Measurements from ENCODE around the gene TNFAIP6.
A peak's percentile ranks its signal among the peaks of the same experiment; 100 is the strongest.
"Not testable (repeated sequence)": the region's sequence is repeated elsewhere in the genome, so short reads cannot be mapped to it uniquely, and the experiment has no call there.

Gene TNFAIP6

DNA sequence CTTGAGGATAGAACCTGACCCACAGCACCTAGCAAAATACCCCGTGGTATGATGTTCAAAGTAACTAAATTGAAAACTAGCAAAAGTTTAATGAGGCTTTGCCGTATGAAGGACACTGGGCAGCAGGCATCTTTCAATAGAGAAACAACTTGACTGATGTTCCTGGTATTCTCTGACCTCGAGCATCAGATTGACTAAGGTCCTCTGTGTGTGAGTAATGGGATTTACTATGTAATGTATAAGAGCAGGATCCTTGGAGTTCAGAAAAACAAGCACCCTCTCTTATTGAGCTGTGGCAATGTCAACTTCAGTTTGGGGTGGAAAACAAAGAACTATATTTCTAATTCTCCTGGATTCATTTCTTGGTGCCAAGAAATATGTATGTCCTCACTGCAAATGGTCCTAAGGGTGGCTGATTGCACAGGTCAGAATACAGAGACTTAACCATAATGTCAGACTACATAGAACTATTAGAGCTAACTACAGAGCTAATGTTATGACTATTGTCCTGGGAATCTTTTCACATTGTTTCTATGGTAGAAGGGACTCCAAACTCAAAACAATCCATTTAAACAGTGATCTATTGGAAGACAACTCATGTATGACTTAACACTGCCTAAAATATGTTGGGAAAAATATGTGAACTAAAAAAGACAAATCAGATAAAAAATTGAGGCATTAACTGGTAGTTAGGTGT, 4.4 kb downstream of the TNFAIP6 start:
- no peak for DNase-seq

DNA sequence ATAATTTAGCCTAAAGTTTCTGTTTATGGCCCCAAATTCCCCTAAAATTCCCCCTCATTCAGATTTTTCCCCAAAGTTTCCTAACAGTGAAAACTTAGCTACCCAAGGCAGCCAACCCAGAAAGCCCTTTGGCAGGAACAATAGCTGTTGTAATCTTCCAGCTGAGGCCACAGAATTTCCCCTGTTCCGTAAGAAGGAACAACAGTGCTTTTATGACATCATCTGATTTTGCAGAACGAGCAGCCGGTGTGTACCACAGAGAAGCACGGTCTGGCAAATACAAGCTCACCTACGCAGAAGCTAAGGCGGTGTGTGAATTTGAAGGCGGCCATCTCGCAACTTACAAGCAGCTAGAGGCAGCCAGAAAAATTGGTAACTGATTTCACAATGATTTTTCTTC, 6.3 kb downstream of the TNFAIP6 start:
- peak; percentile 31 for DNase-seq

DNA sequence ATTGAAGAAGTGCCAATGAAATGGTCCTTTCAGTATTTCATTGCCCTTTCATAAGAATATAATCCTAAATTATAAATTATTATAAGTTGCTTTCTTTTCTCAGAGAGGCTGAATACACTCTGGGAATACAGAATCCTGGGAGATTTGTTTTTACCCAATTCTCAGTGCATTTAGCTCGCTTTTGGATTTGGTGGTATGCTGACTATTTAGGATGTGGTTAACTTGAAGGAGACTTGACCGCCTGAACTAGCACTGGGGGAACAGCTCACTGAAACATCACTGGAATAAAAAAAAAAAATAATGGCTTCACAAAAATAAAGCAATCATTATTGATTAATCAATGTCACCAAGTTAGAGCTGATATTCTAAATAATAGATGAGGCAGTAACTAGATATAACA, 10.2 kb downstream of the TNFAIP6 start:
- DNase-seq = no peak

DNA sequence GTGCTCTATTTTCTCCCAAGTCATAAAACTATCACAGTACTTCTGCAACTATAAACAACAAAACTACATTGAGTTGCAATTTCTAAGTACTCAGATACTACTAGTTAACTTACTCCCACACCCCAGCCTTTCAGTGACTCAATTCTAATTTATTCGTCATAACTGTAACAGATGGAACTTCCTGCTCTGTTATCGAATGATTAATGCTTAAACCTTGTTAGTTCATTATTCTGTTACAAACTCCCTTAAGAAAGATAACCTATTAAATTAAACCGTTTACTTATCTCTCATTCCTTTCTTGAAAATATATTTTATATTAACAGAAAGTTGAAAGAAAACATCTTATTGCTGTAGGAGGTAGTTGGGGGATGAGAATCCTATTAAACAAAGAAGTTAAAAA, 17.0 kb downstream of the TNFAIP6 start:
- no peak for DNase-seq

DNA sequence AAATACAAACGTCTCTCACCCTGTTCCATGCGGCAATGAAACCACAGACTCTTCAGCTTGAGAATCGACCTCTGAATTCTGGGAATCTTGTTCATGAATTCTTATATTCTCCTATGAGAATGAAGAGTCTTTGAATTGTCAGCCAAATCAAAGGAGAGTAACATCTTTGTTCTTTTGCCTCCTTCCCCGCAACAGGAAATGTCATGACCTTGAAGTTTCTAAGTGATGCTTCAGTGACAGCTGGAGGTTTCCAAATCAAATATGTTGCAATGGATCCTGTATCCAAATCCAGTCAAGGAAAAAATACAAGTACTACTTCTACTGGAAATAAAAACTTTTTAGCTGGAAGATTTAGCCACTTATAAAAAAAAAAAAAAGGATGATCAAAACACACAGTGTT, 21.8 kb downstream of the TNFAIP6 start:
- DNase-seq = no peak

DNA sequence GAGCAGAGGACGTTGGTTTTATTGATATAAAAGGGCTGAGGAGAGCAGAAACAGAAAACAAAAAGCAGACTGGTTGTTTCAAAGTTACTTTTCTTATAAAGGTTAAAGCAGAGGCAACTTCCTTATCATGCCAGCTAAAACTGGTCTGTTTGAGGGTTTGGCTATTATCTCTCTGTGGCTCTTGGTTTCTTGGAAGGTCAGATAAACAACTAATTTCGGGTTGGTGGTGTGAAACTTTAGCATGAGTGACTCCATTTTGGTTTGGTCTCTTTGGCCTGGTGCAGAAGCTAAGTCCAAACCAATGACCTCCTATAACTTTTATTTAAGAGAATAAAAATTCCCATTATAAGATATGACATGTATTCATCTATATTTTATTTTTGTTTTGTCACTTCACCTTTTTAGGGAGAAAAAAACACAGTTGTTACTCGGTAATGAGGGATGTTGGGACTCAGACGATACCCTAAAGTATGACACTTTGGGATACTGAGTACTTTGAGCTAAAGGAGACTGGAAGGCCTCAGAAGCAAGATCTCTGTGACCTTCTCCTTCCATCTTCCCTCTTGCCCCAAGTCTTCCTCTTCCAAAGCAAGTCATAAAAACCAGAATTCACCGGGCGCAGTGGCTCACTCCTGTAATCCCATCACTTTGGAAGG, 23.3 kb downstream of the TNFAIP6 start:
- no peak for DNase-seq

DNA sequence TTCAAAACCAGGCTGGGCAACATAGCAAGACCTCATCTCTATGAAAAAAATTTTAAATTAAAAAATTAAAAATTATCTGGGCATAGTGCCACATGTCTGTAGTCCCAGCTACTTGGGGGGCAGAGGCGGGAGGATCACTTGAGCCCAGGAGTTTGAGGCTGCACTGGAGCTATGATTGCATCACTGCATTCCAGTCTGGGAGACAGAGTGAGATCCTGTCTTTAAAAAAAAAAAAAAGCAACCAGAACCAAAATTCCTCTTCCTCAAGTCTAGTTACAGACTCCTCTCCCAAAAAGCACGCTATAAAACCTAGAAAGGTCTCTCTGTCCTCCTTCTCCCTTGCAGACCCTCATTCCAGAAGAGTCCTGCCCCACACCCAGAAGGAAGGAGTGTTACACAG, 23.9 kb downstream of the TNFAIP6 start:
- DNase-seq = no peak

DNA sequence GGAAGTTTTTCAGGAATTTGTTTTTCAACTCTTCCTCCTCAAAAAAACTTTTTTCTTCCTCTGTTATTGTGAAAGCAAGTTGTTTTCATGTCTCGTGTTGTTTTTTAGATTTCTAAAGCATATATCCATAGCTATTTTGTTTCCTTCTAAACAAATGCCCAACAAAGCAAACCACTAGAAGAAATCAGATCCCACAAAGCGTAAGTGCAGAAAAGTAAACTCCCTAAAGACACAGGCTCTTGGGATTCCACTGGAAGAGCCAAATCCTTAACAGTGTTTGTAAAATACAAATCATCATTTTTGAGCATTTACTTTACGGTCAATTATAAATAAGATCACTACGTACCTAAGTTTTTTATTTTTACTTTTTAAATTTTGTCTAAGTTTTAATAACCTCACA, 30.6 kb downstream of the TNFAIP6 start:
- DNase-seq = no peak

DNA sequence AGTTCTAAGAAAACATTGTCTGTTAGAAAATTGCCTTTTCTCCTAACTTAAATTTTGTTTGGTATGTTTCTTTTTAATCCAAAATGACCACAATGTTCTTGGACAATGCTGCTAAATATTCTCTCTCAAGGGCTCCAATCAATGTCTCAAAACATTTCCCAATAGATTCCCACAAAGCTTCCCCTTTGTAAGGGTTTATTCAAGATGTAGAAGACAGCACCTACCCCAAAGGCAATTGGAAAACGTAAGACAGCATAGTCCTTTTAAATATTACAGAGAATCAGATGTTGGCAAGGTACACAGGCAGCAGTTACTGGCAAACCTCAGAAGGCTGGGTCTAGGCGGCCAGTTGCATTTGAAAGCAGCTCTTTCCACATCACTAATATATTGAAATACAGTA, 34.0 kb downstream of the TNFAIP6 start:
- DNase-seq = no peak

DNA sequence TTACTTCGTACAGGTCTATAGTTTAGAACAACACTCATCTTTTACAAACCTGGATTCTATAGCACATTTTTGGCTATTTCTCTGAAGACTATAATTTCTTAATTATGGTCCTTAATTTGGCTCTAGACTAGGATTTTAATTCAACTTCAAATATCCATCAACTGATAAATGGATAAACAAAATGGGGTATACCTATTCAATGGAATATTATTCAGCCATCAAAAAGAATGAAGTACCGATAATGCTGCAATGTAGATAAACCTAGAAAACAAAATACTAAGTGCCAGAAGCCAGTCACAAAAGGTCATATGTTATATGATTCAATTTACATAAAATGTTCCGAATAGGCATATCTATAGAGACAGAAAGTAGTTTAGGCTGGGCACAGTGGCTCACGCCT, 37.1 kb downstream of the TNFAIP6 start:
- no peak for DNase-seq

DNA sequence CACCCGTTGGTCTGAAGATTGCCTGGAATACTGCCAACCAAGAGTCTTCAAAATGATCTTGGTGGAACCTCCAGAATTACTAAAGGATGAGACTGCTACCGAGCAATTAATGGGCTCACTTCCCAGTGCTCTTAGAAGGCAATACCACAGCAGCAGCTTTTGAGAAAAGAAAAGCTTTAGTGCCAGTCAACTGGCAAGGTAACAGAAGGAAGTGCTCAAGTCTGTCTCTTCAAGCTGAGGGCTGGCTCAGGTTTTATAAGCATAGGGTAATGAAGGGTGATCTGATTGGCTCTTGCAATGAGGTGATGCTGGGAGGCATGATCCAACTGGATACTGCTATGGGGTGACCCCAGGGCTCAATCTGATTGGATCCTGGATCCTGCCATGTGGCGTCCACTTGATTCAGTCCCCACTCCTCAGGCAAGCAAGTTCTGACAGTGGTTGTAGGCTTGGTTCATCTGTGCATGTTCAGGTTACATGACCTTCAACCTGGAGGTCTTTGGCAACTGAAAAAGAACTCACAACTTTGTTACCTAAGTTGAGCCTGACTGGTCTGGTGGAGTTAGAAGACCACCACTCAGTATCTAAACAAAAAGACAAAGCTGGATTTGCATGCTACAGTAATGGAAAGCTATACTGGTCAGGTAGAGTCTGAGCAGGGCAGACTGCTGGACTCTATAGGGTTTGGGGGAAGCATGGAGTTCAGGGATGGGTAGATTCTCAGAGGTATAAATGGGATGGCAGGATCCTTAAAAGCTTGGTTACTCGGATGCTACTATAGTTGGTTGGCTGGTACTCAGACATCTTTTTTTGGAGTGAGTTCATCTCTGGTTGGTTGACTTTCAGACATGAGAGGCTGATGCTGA, 38.4 kb downstream of the TNFAIP6 start:
- DNase-seq = no peak

DNA sequence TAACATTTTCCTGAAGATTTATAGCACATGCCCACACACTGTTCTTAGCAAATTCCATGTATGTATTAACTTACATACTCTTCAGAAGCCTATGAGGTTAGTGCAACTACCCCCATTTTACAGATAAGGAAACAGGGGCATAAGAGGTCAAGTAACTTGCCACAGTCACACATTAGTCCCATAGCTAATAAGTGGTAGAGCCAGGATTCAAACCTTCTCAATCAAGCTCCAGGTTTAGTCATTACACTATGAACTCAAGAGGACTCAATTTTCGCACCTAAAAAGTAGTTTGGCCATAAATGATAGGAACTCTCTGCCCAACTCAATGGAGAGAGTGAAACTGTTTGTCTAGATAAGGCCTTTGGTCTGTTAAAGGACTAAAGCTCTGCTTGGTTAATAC, 42.6 kb downstream of the TNFAIP6 start:
- no peak for DNase-seq

DNA sequence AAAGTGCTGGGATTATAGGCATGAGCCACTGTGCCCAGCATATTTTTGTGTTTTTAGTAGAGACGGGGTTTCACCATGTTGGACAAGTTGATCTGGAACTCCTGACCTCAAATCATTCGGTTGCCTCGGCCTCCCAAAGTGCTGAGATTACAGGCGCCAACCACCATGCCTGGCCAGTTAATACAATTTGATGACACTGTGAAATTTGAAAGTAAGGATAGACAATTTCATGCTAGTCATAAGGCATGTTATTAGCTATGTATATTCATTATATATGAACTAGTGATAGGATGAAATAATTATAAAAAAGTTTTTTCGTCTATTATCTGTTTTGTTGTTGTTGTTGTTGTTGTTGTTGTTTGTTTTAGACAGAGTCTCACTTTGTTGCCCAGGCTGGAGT, 43.8 kb downstream of the TNFAIP6 start:
- DNase-seq = no peak

DNA sequence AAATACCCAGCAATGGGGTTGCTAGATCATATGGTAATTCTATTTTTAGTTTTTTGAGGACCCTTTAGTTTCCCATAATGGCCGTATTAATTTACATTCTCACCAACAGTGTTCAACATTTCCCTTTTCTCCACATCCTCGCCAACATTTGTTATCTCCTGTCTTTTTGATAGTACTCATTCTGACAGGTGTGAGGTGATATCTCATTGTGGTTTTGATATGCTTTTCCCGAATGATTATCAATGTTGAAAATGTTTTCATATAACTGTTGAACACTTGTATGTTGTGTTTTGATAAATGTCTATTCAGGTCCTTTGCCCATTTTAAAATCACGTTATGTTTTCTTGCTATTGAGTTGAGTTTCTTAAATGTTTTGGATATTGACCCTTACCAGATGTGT, 46.5 kb downstream of the TNFAIP6 start:
- no peak for DNase-seq

DNA sequence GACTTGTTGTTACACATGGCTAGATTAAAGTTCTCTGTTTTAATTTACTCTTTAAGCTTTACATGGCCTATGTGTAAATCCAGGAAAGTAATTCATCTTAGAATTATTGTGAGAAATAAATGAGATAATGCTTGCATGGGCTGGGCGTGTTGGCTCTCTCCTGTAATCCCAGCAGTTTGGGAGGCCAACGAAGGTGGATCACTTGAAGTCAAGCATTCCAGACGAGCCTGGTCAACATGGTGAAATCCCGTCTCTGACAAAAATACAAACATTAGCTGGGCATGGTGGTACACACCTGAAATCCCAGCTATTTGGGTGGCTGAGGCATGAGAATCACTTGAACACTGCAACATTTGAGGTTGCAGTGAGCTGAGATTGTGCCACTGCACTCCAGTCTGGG, 48.0 kb downstream of the TNFAIP6 start:
- DNase-seq = no peak

DNA sequence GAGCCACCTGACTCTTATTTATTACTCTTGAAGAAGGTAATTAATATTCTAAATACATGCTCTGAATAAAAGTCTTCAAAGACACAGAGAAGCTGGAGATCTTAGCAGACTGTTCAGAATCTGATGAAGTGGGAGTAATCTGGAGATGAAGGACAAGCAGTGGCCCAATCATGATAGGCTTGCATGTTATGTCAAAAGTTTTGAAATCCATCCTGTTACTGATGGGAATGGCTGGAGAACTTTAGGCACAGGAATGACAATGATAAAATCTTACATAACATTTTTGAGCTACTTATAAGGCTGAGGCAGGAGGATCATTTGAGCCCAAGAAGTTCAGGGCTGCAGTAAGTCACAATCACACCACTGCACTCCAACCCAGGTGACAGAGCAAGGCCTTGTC, 49.9 kb downstream of the TNFAIP6 start:
- no peak for DNase-seq

DNA sequence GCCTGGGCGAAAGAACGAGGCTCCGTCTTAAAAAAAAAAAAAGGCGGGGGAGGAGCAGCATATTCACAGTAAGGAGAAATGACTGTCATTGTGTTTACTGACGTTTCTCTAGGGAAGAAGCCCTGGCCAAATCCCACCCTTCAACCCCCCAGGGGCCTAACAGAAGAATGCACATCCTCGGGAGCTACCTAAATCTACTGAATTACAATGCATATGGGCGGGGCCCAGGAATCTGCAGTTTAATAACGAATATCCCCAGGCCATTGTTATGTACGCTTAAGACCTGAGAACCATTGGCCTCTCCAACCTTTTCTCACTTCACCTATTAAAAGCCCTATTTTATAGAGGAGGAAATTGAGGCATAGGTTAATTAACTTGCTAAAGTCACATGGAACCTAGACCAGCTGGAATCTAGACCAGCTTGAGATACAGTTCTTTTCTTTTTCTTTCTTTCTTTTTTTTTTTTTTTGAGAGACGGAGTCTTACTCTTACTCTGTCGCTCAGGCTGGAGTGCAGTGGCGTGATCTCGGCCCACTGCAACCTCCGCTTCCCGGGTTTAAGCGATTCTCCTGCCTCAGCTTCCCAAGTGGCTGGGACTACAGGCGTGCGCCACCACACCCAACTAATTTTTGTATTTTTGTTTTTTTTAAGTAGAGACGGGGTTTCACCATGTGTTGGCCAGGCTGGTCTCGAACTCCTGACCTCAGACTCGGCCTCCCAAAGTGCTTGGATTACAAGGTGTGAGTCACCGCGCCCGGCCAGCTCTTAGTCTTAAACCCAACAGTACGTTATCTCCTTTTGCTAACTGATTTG, 51.6 kb downstream of the TNFAIP6 start:
- DNase-seq = no peak

DNA sequence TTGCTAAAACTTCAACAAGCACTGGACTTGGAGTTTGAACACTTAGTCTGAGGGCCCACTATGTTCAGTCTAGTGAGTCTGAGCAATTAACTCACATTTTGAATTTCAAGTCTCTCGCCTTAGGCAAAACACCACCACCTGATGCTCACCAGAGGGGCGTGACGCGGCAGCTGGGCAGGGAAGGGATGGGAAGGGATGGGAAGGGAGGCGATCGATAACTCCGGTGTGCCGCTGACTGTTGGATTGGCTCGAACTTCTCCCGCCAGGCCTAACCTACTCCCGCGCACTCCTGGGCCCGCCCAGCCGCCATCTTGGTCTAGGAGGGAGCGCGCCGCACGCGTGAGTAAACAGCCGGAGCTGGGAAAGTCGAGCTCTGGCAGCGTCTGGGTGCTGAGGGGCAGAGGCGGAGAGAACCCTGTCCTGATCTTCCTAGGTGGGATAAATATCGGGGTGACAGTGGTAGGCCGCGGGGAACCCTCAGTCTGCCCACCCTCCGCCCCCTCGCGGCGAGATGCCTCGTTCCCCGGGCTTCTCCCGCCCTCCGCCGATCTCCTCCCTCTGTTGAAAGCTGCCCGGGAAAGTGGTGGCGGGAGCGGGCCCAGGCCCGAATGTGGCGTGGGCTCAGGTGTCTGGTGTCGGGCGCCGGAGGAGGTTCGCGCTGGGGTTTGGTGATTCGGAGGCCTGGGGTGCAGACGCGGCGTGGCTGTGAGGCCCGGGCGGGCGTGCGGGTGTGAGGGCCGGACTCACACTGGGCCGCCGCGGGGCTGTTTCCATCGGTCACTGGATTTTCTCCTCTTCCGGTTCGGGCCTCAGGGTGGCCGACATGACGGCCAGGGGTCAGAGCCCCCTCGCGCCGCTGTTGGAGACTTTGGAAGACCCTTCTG, 52.5 kb downstream of the TNFAIP6 start, which contains the start of gene RIF1:
RIF1 (plus strand) TSS at position 302 of the 884 bp plus-strand sequence; CDS start at position 824, 522 bp downstream.
- DNase-seq = peak; percentile 95

DNA sequence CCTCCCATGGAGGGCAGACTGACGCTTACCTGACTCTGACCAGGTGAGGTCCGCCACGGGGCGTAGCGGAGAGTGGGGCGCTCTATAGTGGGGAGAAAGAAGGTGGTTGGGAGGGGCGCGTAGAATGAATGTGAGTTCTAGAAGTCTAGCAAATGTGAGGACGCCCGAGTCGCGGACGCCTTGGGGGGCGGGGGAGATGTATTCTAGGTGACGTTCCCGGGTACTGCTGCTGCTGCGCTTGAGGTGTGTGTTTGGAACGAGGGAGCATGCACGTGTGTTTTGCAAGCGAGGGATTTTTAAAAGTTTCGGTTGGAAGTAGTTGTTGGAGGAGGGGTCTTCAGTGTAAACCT, 53.1 kb downstream of the TNFAIP6 start:
- no peak for DNase-seq

DNA sequence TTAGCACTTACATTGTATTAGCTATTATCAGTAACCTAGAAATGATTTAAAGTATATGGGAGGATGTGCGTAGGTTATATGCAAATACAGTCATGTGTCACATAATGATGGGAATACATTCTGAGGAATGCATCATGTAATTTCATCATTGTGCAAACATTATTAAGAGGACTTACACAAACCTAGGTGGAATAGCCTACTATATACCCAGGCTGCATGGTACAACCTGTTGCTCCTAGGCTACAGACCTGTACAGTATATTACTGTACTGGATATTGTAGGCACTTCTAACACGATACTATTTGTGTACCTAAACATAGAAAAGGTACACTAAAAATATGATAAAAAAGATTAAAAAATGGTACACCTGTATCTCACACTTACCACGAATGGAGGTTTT, 60.3 kb downstream of the TNFAIP6 start:
- no peak for DNase-seq

DNA sequence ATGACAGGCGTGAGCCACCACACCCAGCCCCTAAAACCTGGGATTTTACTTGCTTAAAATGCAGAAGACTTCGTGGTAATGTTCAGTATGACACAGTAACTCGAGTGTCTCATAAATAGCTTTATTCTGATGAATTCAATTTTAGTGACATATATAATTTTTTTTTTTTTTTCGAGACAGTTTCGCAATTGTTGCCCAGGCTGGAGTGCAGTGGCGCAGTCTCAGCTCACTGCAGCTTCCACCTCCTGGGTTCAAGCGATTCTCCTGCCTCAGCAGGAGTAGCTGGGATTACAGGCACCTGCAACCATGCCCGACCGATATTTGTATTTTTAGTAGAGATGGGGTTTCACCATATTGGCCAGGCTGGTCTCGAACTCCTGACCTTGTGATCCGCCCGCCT, 64.3 kb downstream of the TNFAIP6 start:
- not testable (repeated sequence) for DNase-seq

DNA sequence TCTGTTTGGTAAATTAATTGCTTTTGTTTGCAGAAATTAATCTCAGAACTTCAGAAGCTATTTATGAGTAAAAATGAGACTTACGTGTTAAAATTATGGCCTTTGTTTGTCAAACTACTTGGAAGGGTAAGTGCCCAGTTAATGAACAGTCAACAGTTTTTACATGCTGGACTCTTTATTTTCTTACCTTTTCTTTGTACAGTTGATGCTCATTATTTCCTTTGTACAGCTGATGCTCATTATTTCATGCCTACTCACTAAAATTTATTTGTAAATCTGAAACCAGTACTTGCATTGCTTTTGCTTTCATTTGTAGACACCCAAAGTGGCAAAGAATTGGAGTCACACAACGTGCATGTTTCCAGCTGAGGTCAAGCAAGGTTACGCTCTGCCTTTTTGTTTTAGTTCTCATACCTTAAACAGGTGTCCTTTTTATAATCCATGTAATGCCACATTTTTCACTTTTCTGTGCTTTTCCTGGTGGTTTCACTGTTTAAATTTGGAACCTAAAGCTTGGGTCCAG, 65.6 kb downstream of the TNFAIP6 start:
- no peak for DNase-seq

Data from right hindlimb (tissue), 1 donor.